ENCODE results near the gene PTPRE. TPM values are rescaled to one million over a fixed set of nuclear protein-coding genes. Genes with fewer than 3 reads are reported as not detected.

PTPRE gene
- total RNA-seq, 1 experiment from 2014 or later = 0.50 TPM

DNA sequence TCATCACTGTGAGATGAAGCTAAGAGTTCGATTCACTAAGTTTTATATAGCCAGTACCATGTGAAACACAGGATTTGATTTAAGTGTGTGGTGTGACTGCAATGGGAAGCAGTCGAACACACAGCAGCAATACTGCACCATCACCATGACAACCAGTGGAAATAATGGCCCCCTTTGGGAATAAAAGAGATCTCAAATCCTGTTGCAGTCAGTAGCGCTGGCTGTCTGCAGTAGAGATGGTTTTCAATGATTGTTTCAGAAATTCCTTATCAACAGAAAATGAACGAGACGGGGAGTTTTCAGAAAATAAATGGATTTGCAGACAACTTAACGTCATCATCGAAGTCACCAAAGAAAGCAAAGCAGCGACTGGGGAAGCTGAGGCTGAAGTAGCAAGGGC is 91.0 kb downstream of the PTPRE start:
- no peaks in the 10 kb centered on the region for H3K36me3 ChIP-seq (ENCODE audit: control insufficient read depth, insufficient read depth, low read length)
- no peak for DNase-seq
- intact Hi-C loops (cut with micrococcal nuclease; ENCODE audit: unreplicated experiment) = no loop called here
- H3K4me1 ChIP-seq = no peaks in the 10 kb centered on the region
- BruUV-seq (replicated peaks) = no TSS peak
- Mint-ChIP-seq H3K27me3 (ENCODE audit: insufficient read depth, unreplicated experiment) (peaks cover 8% of the 10 kb centered on the region), H3K27ac (ENCODE audit: unreplicated experiment) (no peak overlapping the region), H3K4me1 (ENCODE audit: low read depth, unreplicated experiment) (no peaks in the 10 kb centered on the region), H3K4me3 (ENCODE audit: unreplicated experiment) (no peak overlapping the region), H3K9me3 (ENCODE audit: unreplicated experiment) (no peaks in the 10 kb centered on the region), H3K36me3 (ENCODE audit: insufficient read depth, unreplicated experiment) (no peaks in the 10 kb centered on the region)
- POLR2A ChIA-PET = no interaction called here
- no peak overlapping the region for H3K4me3 ChIP-seq (ENCODE audit: low read depth, low read length)
- no peaks in the 10 kb centered on the region for H3K9me3 ChIP-seq
- H3K27me3 ChIP-seq (replicated peaks; ENCODE audit: control insufficient read depth, insufficient read depth, low read length) = peaks cover 1% of the 10 kb centered on the region; the same call in 1 of the 2 replicates
- CTCF ChIA-PET = no interaction called here
- TF ChIP-seq, protein P1, sequence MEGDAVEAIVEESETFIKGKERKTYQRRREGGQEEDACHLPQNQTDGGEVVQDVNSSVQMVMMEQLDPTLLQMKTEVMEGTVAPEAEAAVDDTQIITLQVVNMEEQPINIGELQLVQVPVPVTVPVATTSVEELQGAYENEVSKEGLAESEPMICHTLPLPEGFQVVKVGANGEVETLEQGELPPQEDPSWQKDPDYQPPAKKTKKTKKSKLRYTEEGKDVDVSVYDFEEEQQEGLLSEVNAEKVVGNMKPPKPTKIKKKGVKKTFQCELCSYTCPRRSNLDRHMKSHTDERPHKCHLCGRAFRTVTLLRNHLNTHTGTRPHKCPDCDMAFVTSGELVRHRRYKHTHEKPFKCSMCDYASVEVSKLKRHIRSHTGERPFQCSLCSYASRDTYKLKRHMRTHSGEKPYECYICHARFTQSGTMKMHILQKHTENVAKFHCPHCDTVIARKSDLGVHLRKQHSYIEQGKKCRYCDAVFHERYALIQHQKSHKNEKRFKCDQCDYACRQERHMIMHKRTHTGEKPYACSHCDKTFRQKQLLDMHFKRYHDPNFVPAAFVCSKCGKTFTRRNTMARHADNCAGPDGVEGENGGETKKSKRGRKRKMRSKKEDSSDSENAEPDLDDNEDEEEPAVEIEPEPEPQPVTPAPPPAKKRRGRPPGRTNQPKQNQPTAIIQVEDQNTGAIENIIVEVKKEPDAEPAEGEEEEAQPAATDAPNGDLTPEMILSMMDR (IDR thresholded peaks at IDR 0.05; ENCODE audit: insufficient read depth in 1 of 2, low read depth in 1 of 2, low read length in 1 of 2, severe bottlenecking in 1 of 2, unreplicated experiment in 1 of 2) = no peak

- no peaks in the 10 kb centered on the region for H3K9me3 Mint-ChIP-seq (ENCODE audit: unreplicated experiment)
- Histone ChIP-seq H3K4me1 (no peaks in the 10 kb centered on the region), H3K4me3 (ENCODE audit: low read depth, low read length) (no peak overlapping the region), H3K27me3 (replicated peaks; ENCODE audit: control insufficient read depth, insufficient read depth, low read length) (peaks cover 1% of the 10 kb centered on the region; the same call in 1 of the 2 replicates), H3K9me3 (no peaks in the 10 kb centered on the region), H3K36me3 (ENCODE audit: control insufficient read depth, insufficient read depth, low read length) (no peaks in the 10 kb centered on the region)
- H3K4me3 Mint-ChIP-seq (ENCODE audit: unreplicated experiment) = no peak overlapping the region
- intact Hi-C loops (cut with micrococcal nuclease; ENCODE audit: unreplicated experiment) = no loop called here
- POLR2A ChIA-PET = no interaction called here
- no peaks in the 10 kb centered on the region for H3K36me3 Mint-ChIP-seq (ENCODE audit: insufficient read depth, unreplicated experiment)
- no peaks in the 10 kb centered on the region for H3K4me1 Mint-ChIP-seq (ENCODE audit: low read depth, unreplicated experiment)
- no peak overlapping the region for H3K27ac Mint-ChIP-seq (ENCODE audit: unreplicated experiment)
- DNase-seq = no peak
- BruUV-seq (replicated peaks) = no TSS peak
- TF ChIP-seq, protein P1 (IDR thresholded peaks at IDR 0.05; ENCODE audit: insufficient read depth in 1 of 2, low read depth in 1 of 2, low read length in 1 of 2, severe bottlenecking in 1 of 2, unreplicated experiment in 1 of 2) = no peak
- CTCF ChIA-PET = no interaction called here
- peaks cover 8% of the 10 kb centered on the region for H3K27me3 Mint-ChIP-seq (ENCODE audit: insufficient read depth, unreplicated experiment)
Observed at GRCh38 chr10:127998501-127999144, 91.7 kb downstream of the PTPRE start.

- CTCF ChIA-PET = no interaction called here
- Mint-ChIP-seq H3K27me3 (ENCODE audit: insufficient read depth, unreplicated experiment) (peaks cover 8% of the 10 kb centered on the region), H3K27ac (ENCODE audit: unreplicated experiment) (no peak overlapping the region), H3K4me3 (ENCODE audit: unreplicated experiment) (no peak overlapping the region), H3K9me3 (ENCODE audit: unreplicated experiment) (no peaks in the 10 kb centered on the region), H3K4me1 (ENCODE audit: low read depth, unreplicated experiment) (no peaks in the 10 kb centered on the region), H3K36me3 (ENCODE audit: insufficient read depth, unreplicated experiment) (no peaks in the 10 kb centered on the region)
- intact Hi-C loops (cut with micrococcal nuclease; ENCODE audit: unreplicated experiment) = no loop called here
- H3K4me1 ChIP-seq = no peaks in the 10 kb centered on the region
- H3K36me3 ChIP-seq (ENCODE audit: control insufficient read depth, insufficient read depth, low read length) = no peaks in the 10 kb centered on the region
- no peak overlapping the region for H3K4me3 ChIP-seq (ENCODE audit: low read depth, low read length)
- POLR2A ChIA-PET = no interaction called here
- no peaks in the 10 kb centered on the region for H3K9me3 ChIP-seq
- H3K27me3 ChIP-seq (replicated peaks; ENCODE audit: control insufficient read depth, insufficient read depth, low read length) = peaks cover 1% of the 10 kb centered on the region; the same call in 1 of the 2 replicates
- TF ChIP-seq, protein P1 (IDR thresholded peaks at IDR 0.05; ENCODE audit: insufficient read depth in 1 of 2, low read depth in 1 of 2, low read length in 1 of 2, severe bottlenecking in 1 of 2, unreplicated experiment in 1 of 2) = no peak
- no peak for DNase-seq
- no TSS peak for BruUV-seq (replicated peaks)
Observed at GRCh38 chr10:127999297-128000129, 92.6 kb downstream of the PTPRE start.
